AG04449 (cell line): ENCODE data around the gene RIT2.

Experiments used
- CTCF ChIA-PET: fragments of 350-600 bp; formaldehyde crosslinking; extraction: SDS; loops from one replicate; lab custom pipeline; 2021; ENCODE audit warnings: antibody characterized with exemption; lab: Yijun Ruan, JAX
- POLR2A ChIA-PET: fragments of 400-600, 350-600 bp; formaldehyde crosslinking; extraction: SDS; loops from one replicate; lab custom pipeline; 2020; ENCODE audit warnings: antibody characterized with exemption, inconsistent platforms; lab: Yijun Ruan, JAX
- DNase-seq: peaks from one replicate; pipeline ENCODE4 v3.0.0-alpha.2; 2010; ENCODE audit warnings: low read depth, low spot score
- H3K4me3 ChIP-seq: 2 replicates; pipeline ENCODE4 v1.5.1; 2011; ENCODE audit warnings: low read depth, mild to moderate bottlenecking, control low read depth, low read length
- TF ChIP-seq, protein P1 (sequence below): IDR thresholded peaks from one replicate; pipeline ENCODE4 v1.5.1; 2011; ENCODE audit warnings: mild to moderate bottlenecking, moderate library complexity, low read length, control low read depth, inconsistent platforms; ENCODE audit not compliant: insufficient read depth; ENCODE audit errors: missing control alignments

The RIT2 gene

GRCh38 chr18:43001821-43002220 lies 113.7 kb downstream of the RIT2 start:
- TF ChIP-seq, protein P1, sequence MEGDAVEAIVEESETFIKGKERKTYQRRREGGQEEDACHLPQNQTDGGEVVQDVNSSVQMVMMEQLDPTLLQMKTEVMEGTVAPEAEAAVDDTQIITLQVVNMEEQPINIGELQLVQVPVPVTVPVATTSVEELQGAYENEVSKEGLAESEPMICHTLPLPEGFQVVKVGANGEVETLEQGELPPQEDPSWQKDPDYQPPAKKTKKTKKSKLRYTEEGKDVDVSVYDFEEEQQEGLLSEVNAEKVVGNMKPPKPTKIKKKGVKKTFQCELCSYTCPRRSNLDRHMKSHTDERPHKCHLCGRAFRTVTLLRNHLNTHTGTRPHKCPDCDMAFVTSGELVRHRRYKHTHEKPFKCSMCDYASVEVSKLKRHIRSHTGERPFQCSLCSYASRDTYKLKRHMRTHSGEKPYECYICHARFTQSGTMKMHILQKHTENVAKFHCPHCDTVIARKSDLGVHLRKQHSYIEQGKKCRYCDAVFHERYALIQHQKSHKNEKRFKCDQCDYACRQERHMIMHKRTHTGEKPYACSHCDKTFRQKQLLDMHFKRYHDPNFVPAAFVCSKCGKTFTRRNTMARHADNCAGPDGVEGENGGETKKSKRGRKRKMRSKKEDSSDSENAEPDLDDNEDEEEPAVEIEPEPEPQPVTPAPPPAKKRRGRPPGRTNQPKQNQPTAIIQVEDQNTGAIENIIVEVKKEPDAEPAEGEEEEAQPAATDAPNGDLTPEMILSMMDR: no peak
- DNase-seq: no peak
- ChIA-PET POLR2A (no interaction called here), CTCF (no interaction called here)
- H3K4me3 ChIP-seq: no peak overlapping the region

- CTCF ChIA-PET: no interaction called here
- TF ChIP-seq, protein P1: no peak
- POLR2A ChIA-PET: no interaction called here
- no peak overlapping the region for H3K4me3 ChIP-seq
- DNase-seq: no peak
Observed at GRCh38 chr18:42996824-42997223, 118.7 kb downstream of the RIT2 start.

DNA sequence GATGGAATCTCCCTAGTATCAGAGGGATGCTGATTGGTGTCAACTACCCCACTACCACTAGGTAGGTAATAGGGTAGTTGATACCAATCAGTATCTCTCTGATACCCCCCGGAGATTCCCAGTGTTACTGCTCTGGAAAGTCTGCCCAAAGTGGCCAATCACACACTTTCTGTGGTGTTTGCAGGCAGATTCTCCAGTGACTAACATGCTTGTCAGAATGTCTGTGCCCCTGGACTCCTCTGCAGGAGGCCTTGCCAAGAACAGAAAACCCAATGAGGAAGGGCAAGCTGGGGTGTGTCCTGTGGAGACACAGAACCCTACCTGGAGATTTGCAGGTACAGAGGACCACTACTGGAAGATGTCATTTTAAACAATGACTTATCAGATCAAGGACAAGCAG lies 135.1 kb downstream of the RIT2 start:
- CTCF ChIA-PET: no interaction called here
- no peak for DNase-seq
- POLR2A ChIA-PET: no interaction called here
- no peak overlapping the region for H3K4me3 ChIP-seq
- TF ChIP-seq, protein P1: no peak

DNA sequence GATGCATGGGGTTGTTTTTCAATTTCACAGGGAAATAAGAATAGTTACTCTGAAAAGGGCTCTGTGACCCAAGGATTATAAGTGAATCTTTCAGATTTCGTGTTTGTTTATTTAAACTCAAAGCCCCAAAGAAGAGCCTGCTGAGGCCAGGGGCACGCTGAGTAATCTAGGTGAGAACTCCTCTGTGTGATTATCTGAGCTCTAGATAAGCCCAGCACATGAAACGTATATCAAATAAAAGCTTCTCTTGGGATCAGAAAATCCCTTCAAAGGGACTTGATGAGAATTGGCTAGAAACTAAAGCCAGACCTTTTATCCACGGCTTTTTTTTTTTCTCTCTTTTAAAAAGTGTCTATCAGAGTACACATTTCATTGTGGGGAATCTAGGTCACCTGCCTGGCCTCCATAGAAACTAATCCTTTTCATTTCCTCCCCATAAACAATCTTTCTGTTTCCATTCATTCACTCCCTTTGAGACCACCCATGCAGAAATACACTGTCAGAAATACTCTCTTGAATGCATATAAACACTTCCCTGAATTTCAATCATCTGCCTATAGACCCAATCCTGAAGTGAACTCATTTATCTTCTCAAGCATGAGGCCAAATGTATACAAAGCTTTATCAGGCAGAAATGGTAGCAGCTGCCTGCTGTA lies 137.4 kb downstream of the RIT2 start:
- DNase-seq: no peak
- POLR2A ChIA-PET: no interaction called here
- no peak overlapping the region for H3K4me3 ChIP-seq
- CTCF ChIA-PET: no interaction called here
- TF ChIP-seq, protein P1: no peak

GRCh38 chr18:42976869-42977590 lies 138.5 kb downstream of the RIT2 start:
- POLR2A ChIA-PET: no interaction called here
- H3K4me3 ChIP-seq: no peak overlapping the region
- TF ChIP-seq, protein P1: no peak
- CTCF ChIA-PET: no interaction called here
- DNase-seq: no peak

- CTCF ChIA-PET: no interaction called here
- TF ChIP-seq, protein P1: no peak
- no peak for DNase-seq
- H3K4me3 ChIP-seq: no peak overlapping the region
- POLR2A ChIA-PET: no interaction called here
Observed at GRCh38 chr18:42969366-42969765, 146.1 kb downstream of the RIT2 start.
